ENCODE results near the gene ABHD14A.
A peak's percentile ranks its signal among the peaks of the same experiment; 100 is the strongest.

The ABHD14A gene

DNA sequence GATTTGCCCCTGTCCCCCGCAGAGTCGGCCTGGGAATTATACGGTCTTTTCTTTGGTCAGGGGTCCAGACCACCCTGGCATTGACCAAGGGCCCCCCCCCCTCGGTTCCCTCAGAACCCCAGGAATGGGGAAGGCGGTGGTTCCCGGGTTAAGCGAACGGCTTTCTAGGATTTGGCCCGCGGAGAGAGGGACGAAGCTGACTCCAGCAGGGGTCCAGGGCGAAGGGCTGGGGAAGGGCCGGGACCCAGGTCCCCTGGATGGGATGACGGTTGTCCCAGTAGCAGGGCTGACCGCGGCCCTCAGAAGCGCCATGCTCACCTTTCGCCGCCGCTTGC lies 33.4 kb upstream of the ABHD14A start:
- no peak for DNase-seq

DNA sequence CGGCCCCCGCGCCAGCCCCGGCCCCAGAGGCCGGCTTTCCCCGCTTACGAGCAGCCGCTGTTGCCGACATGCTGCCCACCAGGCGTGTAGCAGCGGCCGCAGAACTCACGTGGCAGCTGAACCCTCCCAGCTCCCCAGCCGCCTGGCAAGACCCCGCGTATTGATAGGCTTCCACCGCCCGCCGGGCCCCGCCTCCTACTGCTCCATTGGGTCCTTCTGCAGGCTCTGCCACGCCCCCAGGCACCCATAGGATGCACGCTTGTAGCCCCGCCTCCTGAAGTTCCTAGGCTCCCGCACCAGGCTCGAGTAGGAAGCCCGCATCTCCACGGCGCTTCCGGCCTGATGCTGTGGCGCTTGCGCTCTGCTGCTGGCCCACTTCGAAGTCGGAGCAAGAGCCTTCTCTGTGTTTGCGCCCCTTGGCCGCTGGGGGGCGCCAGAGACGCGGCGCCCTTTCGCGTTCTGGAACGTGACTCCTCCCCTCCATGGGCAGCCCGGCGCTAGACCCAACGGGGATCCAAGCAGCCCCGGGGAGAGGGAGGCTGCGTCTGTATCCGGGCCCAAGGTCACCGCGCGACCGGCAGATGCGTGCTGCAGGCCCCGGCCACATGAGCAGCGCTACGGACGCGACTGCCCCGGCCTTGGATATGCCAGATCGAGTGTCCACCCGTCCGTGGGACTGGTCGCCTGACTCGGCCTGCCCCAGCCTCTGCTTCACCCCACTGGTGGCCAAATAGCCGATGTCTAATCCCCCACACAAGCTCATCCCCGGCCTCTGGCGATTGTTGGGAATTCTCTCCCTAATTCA lies 32.9 kb upstream of the ABHD14A start, which contains the start of the genes PARP3 and RRP9:
PARP3 (plus strand) TSS at position 566 of the 805 bp plus-strand sequence. CDS start 993 bp downstream, outside the sequence.
RRP9 (minus strand) TSS at position 107 of the 805 bp plus-strand sequence; CDS start at position 70, 37 bp downstream.
- DNase-seq, result peak; percentile 99

DNA sequence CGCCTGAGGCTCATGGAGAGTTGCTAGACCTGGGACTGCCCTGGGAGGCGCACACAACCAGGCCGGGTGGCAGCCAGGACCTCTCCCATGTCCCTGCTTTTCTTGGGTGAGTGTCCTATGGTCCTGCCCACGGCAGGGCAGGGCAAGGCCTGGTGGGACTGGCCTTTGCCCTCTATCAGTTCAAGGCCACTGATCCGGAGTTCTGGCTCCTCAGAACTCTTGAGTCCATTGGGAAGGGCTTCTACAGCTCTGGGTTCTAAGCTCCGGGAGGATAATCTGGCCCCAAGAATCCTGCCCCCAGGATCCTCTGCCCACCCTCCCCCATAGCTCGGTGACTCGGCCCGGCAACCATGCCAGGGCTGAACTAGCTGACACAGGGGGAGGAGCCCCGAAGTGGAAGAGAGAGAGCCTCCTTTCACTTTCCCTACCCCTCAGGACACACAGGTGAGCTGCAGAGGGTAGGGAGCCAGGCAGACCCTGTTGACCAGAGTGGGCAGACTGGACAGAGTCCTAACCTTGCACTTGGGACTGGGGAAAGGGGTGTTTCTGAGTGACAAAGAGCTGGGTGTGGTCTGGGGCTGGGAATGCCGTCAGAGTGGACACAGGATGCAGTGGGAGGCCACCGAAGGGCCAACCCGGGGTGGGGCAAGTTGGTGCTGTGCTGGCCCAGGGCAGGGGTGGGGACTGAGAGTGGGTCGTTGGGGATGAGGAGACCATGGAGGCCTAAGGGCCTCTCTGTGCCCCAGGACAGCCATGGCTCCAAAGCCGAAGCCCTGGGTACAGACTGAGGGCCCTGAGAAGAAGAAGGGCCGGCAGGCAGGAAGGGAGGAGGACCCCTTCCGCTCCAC lies 32.0 kb upstream of the ABHD14A start:
- DNase-seq, result peak; percentile 61

DNA sequence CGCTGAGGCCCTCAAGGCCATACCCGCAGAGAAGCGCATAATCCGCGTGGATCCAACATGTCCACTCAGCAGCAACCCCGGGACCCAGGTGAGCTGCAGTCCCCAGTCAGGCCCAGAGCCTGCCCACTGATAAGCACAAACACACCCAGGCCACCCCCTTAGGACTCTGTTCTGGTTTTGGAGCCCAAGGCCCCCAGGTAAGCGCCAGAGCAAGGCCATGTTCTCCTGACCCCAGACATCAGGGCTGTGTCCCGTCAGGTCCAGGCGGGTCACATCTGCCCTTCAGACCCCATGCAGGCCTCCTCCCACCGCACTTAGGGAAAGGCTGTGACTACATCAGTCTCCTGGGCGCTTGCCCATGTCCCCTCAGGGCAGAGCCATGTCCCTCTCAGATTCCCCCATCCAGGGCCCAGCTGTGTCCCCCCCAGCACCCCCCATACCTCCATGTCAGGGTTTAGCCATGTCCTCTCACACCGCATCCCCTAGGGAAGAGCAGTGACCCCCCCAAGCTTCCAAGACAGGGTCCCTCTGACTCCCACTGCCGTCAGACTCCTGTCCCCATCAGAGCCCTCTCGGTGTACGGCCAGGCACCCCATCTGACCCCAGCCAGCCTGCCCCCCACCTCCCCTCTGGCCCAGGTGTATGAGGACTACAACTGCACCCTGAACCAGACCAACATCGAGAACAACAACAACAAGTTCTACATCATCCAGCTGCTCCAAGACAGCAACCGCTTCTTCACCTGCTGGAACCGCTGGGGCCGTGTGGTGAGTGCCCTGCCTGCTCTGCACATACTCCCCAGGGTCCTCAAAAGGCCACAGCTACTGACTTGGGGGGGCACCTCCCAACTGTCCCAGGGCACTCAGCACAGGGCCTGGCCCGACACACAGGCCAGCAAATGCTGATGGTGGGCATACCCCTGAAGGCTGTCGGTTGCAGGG lies 31.1 kb upstream of the ABHD14A start:
- DNase-seq, result no peak

GRCh38 chr3:51944451-51945021 lies 30.3 kb upstream of the ABHD14A start:
- no peak for DNase-seq

DNA sequence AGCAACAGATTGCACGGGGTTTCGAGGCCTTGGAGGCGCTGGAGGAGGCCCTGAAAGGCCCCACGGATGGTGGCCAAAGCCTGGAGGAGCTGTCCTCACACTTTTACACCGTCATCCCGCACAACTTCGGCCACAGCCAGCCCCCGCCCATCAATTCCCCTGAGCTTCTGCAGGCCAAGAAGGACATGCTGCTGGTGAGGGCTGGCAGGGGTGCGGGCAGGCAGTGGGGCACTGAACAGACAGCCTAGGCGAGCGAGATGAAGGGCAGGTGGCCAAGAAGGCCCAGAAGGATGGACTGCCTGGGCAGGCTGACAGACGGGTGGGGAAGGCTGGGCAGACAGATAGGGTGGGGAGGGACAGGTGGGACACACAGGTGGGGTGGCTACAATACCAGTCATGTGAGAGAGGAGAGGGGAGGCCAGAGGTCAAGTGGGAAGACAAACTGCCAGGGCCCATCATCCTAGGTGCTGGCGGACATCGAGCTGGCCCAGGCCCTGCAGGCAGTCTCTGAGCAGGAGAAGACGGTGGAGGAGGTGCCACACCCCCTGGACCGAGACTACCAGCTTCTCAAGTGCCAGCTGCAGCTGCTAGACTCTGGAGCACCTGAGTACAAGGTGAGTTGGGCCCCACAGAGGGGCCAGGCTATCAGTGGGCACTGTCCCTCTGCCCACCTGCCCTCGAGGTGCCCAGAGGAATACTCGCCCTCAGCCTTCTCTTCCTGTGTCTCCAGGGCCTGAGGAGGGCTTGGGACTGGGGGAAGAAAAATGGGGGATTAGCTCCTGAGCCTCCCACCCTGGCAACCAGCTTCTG lies 29.6 kb upstream of the ABHD14A start:
- no peak for DNase-seq

- no peak for DNase-seq
Observed at GRCh38 chr3:51945926-51946705, 28.7 kb upstream of the ABHD14A start.

DNA sequence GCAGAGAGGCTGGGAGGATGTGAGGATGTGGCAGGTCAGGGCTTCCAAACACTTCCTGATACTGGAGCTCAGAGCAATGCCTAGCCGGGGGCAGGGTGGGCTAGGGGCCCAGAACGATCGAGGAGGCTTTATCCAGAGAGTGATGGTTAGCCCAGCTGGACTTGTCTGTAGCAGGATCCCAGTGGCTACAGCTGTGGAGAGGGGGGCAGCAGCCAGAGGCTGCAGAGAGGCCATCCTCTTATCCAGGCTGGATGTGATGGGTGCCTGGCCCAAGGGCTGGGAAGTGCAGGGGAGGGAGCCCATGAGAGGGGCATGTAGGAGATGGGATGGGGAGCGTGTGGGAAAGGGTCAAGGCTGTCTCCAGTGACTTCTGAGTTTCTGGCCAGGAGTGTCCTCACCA lies 28.1 kb upstream of the ABHD14A start:
- no peak for DNase-seq

DNA sequence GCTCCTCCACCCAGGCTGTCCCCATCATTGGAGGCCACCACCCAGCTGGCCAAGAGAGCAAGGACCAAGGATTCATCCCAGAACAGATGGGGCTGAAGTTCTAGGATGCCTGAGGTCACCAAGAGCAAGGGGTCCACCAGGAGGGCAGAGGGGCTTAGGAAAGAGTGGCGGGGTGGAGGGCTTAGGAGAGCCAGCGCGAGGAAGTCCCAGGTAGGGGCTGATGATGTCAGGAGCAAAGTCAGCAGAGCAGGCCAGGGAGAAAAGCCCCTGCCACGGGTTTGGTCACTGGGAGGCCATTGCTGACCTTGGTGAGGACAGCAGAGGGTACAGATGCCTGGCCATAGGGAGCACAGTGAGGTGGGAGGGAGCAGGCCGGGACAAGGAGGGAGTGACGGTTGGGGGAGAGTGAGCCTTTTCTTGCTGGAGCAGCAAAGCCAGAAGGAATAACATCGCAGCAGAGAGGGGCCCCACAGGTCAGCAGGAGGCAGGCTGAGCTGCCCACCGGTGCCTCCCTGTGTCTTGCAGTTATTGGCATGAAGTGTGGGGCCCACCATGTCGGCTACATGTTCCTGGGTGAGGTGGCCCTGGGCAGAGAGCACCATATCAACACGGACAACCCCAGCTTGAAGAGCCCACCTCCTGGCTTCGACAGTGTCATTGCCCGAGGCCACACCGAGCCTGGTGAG lies 27.5 kb upstream of the ABHD14A start:
- DNase-seq, result peak; percentile 7

DNA sequence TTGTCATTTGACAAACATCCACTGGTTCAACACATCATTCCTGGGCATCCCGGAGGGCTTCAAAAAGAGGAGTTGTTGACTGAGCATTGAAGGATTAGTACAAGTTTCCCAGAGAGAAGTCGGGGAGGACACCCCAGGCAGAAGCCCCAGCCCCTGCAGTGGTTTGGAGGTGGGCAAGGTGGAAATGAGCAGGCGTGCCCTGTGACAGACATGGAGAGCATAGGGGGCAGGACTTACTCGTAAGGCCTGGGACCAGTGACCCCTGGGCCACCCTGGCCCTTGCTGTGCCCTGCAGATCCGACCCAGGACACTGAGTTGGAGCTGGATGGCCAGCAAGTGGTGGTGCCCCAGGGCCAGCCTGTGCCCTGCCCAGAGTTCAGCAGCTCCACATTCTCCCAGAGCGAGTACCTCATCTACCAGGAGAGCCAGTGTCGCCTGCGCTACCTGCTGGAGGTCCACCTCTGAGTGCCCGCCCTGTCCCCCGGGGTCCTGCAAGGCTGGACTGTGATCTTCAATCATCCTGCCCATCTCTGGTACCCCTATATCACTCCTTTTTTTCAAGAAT lies 26.8 kb upstream of the ABHD14A start:
- peak; percentile 7 for DNase-seq

GRCh38 chr3:51949121-51949520 lies 25.7 kb upstream of the ABHD14A start:
- peak; percentile 9 for DNase-seq

DNA sequence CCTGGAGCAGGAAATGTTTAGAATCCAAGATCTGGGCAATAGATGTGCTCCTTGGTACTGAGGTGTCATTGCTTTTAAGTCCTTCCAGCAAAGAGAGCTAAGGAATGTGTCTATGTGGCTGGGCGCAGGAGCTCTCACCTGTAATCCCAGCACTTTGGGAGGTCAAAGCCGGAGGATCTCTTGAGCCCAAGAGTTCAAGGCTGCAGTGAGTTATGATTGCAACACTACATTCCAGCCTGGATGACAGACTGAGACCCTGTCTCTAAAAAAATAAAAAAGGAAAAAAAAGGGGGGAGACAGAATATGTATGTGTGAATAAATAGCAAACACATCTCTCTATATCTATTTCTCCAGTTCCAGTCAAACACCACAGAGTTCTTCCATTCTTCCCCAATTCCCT lies 24.0 kb upstream of the ABHD14A start:
- no peak for DNase-seq

- DNase-seq, result no peak
Observed at GRCh38 chr3:51953445-51953844, 21.4 kb upstream of the ABHD14A start.

GRCh38 chr3:51954105-51954504 lies 20.8 kb upstream of the ABHD14A start:
- no peak for DNase-seq

DNA sequence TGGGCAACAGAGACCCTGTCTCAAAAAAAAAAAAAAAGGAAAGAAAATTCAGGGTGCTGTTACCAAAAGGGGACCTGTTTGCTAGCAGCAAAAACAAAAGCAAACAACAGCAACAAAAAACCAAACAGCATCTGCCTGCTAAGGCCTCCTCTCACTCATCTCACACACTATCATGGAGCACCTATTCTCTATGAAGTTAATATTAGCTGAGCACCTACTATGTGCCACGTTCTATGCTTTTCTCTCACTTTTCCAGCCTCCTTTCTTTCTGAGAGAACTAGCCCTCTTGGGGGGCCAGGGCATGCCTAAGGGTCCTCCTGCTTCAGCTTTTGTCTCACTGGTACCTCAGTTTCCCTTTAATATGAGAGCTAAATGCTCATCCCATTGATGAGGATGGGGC lies 20.2 kb upstream of the ABHD14A start:
- DNase-seq, result no peak

DNA sequence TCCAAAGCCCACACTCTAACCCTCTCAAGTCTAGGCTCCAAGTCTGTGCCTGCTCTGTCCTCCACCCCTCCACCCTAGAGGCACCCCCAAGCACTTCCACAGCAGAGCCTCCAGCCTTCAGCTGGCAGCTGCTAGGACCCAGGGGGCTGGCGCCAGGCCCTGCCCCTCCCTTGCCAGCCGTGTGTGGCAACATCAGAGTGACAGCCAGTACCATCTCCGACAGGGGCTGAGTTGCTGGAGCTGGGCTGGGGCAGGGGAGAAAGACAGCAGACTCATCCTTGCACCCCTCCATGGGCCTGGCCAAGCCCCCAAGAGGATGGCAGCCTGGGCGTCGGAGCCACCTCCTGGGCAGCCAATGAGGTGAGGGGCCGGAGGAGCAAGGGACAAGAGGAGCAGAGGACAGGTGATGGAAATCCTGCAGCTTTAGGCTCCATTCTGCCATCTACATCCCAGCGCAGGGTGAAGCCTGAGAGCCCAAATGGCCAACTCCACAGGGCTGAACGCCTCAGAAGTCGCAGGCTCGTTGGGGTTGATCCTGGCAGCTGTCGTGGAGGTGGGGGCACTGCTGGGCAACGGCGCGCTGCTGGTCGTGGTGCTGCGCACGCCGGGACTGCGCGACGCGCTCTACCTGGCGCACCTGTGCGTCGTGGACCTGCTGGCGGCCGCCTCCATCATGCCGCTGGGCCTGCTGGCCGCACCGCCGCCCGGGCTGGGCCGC lies 19.5 kb upstream of the ABHD14A start, which contains the start of gene GPR62:
GPR62 (plus strand) TSS at position 207 of the 718 bp plus-strand sequence; CDS start at position 479, 272 bp downstream.
- no peak for DNase-seq

DNA sequence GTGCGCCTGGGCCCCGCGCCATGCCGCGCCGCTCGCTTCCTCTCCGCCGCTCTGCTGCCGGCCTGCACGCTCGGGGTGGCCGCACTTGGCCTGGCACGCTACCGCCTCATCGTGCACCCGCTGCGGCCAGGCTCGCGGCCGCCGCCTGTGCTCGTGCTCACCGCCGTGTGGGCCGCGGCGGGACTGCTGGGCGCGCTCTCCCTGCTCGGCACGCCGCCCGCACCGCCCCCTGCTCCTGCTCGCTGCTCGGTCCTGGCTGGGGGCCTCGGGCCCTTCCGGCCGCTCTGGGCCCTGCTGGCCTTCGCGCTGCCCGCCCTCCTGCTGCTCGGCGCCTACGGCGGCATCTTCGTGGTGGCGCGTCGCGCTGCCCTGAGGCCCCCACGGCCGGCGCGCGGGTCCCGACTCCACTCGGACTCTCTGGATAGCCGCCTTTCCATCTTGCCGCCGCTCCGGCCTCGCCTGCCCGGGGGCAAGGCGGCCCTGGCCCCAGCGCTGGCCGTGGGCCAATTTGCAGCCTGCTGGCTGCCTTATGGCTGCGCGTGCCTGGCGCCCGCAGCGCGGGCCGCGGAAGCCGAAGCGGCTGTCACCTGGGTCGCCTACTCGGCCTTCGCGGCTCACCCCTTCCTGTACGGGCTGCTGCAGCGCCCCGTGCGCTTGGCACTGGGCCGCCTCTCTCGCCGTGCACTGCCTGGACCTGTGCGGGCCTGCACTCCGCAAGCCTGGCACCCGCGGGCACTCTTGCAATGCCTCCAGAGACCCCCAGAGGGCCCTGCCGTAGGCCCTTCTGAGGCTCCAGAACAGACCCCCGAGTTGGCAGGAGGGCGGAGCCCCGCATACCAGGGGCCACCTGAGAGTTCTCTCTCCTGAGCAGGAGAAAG lies 18.7 kb upstream of the ABHD14A start:
- peak; percentile 47 for DNase-seq

Measured in activated CD8-positive, alpha-beta memory T cell treated with anti-CD3 and anti-CD28 coated beads, Interleukin-2, amount 50 U/mL, for 4 hours (primary cell).